HepG2 (cell line): ENCODE measurements around the gene AGAP1. TPM values are rescaled to one million over a fixed set of nuclear protein-coding genes. Genes with fewer than 3 reads are reported as not detected.

Experiments used
- HNF1B ChIP-seq: sonication (generic); formaldehyde crosslinking; IDR thresholded peaks from 2 replicates; pipeline ENCODE4 v1.5.1; 2020; ENCODE audit warnings: mild to moderate bottlenecking, moderate library complexity, missing genetic modification reagents
- KDM5B ChIP-seq: sonication (generic); formaldehyde crosslinking; IDR thresholded peaks from 2 replicates; pipeline ENCODE4 v1.4.0; 2020; ENCODE audit warnings: missing genetic modification reagents, mild to moderate bottlenecking, borderline replicate concordance
- MEIS1 ChIP-seq: sonication (generic); formaldehyde crosslinking; IDR thresholded peaks from 2 replicates; pipeline ENCODE4 v1.9.0; 2021; ENCODE audit warnings: mild to moderate bottlenecking, missing genetic modification reagents, moderate library complexity, borderline replicate concordance
- NFE2L2 ChIP-seq: fragments of 150-350 bp; IDR thresholded peaks from 2 replicates; pipeline ENCODE4 v1.6.1; 2014; ENCODE audit warnings: low read length
- NRL ChIP-seq: sonication (generic); formaldehyde crosslinking; IDR thresholded peaks from 2 replicates; pipeline ENCODE4 v1.5.0; 2020; ENCODE audit warnings: missing genetic modification reagents, mild to moderate bottlenecking, moderate library complexity, borderline replicate concordance
- SKIL ChIP-seq: sonication (generic); formaldehyde crosslinking; IDR thresholded peaks from 2 replicates; pipeline ENCODE4 v1.8.0; 2022; ENCODE audit warnings: missing genetic modification reagents, mild to moderate bottlenecking, moderate library complexity, borderline replicate concordance
- SNAPC4 ChIP-seq: sonication (generic); formaldehyde crosslinking; IDR thresholded peaks from 2 replicates; pipeline ENCODE4 v1.4.0; 2020; ENCODE audit warnings: mild to moderate bottlenecking, missing genetic modification reagents
- YEATS2 ChIP-seq: sonication (generic); formaldehyde crosslinking; IDR thresholded peaks from 2 replicates; pipeline ENCODE4 v1.4.0; 2020; ENCODE audit warnings: missing genetic modification reagents, borderline replicate concordance
- ZKSCAN8 ChIP-seq: IDR thresholded peaks from 2 replicates; pipeline ENCODE4 v1.6.1; 2016; ENCODE audit warnings: borderline replicate concordance, missing genetic modification reagents, missing compliant biosample characterization
- ZMYM2 ChIP-seq: sonication (generic); formaldehyde crosslinking; IDR thresholded peaks from 2 replicates; pipeline ENCODE4 v1.8.0; 2022; ENCODE audit warnings: mild to moderate bottlenecking, missing genetic modification reagents
- ZNF337 ChIP-seq: sonication (generic); formaldehyde crosslinking; IDR thresholded peaks from 2 replicates; pipeline ENCODE4 v1.5.1; 2020; ENCODE audit warnings: missing genetic modification reagents, low read depth, mild to moderate bottlenecking, borderline replicate concordance
- ZNF362 ChIP-seq: sonication (generic); formaldehyde crosslinking; IDR thresholded peaks from 2 replicates; pipeline ENCODE4 v1.4.0; 2020; ENCODE audit warnings: missing genetic modification reagents, mild to moderate bottlenecking, borderline replicate concordance
- ZNF367 ChIP-seq: sonication (generic); formaldehyde crosslinking; IDR thresholded peaks from 2 replicates; pipeline ENCODE4 v1.4.0; 2020; ENCODE audit warnings: missing genetic modification reagents, borderline replicate concordance
- ZNF503 ChIP-seq: sonication (generic); formaldehyde crosslinking; IDR thresholded peaks from 2 replicates; pipeline ENCODE4 v1.4.0; 2020; ENCODE audit warnings: missing genetic modification reagents
- ZNF883 ChIP-seq: sonication (generic); formaldehyde crosslinking; IDR thresholded peaks from 2 replicates; pipeline ENCODE4 v1.5.1; 2020; ENCODE audit warnings: mild to moderate bottlenecking, missing genetic modification reagents; ENCODE audit errors: not compliant biosample characterization
- polyA plus RNA-seq, 8 experiments: library from polyadenylated mRNA; depleted of rRNA in 3 of 8; stranded (reverse) in 7 of 8; unstranded in 1 of 8; fragments of >200 nt; fragmentation: Illumina TruSeq in 4 of 8; extraction: Trizol in 4 of 8; gene quantifications; 2 replicates each; pipeline versions ENCODE4 v1.2.1 to v1.2.3, GENCODE V29; 2011 to 2016; ENCODE audit warnings: low read depth in 4 of 8, missing spikeins in 1 of 8, mixed read lengths in 1 of 8; ENCODE audit not compliant: insufficient read depth in 1 of 8
- total RNA-seq, 5 experiments: library from RNA; depleted of rRNA; stranded (reverse); fragments of >200 nt; fragmentation: Illumina TruSeq; extraction: Trizol; gene quantifications; 2 replicates each; pipeline ENCODE4 v1.2.3, GENCODE V29; 2016; ENCODE audit warnings: low read depth in 1 of 5

Gene AGAP1
- total and polyA plus RNA-seq, 2 of the 13 experiments (the other 11 are each of a cell fraction or from before 2014, with no cell fraction given): 21.2 to 32.7 TPM

GRCh38 chr2:235541838-235542549 lies 48.2 kb downstream of the AGAP1 start (continued):
- TF ChIP-seq SNAPC4 (CRISPR knock-in tag): peak; percentile 87; the same call in 1 of the 2 replicates
- no peak; the same call in 1 of the 2 replicates for TF ChIP-seq YEATS2 (CRISPR knock-in tag)
- peak; percentile 42 for TF ChIP-seq ZNF883 (CRISPR knock-in tag)
- no peak for TF ChIP-seq ZNF337 (CRISPR knock-in tag)
- TF ChIP-seq HNF1B (CRISPR knock-in tag): peak; percentile 94
- TF ChIP-seq ZNF367: no peak
- TF ChIP-seq ZKSCAN8: peak; percentile 88
- no peak for TF ChIP-seq NFE2L2
- TF ChIP-seq ZNF362 (CRISPR knock-in tag): peak; percentile 85
- peak; percentile 97 for TF ChIP-seq ZNF503
- no peak for TF ChIP-seq NRL (CRISPR knock-in tag)
- no peak; the same call in 1 of the 2 replicates for TF ChIP-seq MEIS1 (CRISPR knock-in tag)
- peak; percentile 97 for TF ChIP-seq SKIL
- TF ChIP-seq KDM5B (CRISPR knock-in tag): peak; percentile 62; the same call in 1 of the 2 replicates
- peak; percentile 98 for TF ChIP-seq ZMYM2 (CRISPR knock-in tag)
